Stimulated activated CD8-positive, alpha-beta memory T cell treated with anti-CD3 and anti-CD28 coated beads, Interleukin-12 subunit alpha, Interleukin-12 subunit beta, amount 100 ng/mL, for 1 hour (primary cell): ENCODE data around the gene PSMB10.

Experiments used
- DNase-seq: peaks from one replicate; pipeline ENCODE4 v3.0.0-alpha.2; 2020; ENCODE audit warnings: low read depth

Gene PSMB10

DNA sequence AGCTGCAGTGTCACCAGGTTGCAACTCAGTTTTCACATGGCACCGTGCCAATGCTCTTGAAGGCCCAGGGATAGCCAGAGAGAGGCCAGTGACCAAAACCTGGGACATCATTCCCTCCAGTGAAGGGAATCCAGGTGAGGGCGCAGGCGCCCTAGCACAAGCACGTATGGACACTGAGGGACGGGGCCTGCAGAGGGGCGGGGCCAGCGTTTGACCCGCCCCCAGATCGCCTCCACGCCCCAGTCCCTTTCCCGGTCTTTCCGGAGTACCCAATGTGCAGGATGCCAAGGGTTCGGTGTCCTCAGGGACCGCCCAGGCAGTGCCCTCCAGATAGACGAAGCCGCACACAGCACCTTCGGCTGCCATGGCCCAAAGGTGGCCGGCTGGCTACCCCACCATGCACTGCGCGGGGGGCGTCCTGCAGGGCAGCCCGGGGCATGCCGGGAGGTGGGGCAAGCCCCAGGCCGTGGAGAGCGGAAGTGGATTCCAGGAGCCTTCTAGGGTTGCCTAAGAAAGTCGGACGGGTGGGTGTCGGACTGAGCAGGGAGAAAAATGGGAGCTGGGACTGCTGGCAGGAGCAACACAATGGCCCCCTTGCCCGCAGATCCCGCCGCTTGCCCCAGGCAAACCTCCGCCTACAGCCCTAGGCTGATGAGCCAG lies 27.1 kb upstream of the PSMB10 start:
- DNase-seq: no peak

DNA sequence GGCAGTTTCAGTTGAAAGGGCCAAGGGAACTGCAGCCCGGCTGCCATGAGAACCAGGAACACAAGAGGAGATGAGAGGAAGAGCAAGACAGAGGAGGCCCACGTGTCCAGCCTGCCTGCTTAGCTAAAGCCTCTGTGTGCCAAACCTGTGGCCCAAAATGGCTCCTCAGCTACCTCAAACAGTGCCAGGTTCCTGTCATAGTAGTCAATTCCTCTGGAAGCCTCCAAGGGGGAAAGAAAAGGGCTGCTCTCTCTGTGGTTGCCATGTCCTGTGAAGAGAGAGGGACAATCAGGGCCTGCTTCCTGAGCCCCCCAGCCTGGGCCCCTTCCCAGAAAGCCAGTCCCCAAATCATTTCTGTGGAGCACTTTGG lies 26.6 kb upstream of the PSMB10 start:
- no peak for DNase-seq

DNA sequence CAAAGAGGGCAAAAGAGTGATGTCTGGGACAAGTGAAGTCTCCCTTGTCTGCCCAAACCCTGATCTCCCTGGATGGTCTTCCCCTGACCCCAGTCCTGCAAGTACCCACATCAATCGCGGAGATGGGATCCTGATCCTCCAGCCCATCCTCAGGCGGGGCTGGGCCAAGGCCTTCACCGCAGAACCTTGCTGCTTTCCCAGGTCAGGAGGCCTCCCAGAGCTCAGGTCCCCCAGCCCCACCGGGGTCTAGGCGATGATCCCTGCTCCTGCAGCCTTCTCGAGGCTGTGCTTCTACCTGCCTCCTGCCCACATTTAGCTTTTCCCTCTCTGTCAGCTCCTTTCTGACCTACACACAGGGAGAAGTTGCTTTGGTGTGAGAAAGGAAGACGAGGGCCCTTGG lies 25.5 kb upstream of the PSMB10 start:
- DNase-seq: no peak

- DNase-seq: no peak
Observed at GRCh38 chr16:67961551-67961957, 24.9 kb upstream of the PSMB10 start.

DNA sequence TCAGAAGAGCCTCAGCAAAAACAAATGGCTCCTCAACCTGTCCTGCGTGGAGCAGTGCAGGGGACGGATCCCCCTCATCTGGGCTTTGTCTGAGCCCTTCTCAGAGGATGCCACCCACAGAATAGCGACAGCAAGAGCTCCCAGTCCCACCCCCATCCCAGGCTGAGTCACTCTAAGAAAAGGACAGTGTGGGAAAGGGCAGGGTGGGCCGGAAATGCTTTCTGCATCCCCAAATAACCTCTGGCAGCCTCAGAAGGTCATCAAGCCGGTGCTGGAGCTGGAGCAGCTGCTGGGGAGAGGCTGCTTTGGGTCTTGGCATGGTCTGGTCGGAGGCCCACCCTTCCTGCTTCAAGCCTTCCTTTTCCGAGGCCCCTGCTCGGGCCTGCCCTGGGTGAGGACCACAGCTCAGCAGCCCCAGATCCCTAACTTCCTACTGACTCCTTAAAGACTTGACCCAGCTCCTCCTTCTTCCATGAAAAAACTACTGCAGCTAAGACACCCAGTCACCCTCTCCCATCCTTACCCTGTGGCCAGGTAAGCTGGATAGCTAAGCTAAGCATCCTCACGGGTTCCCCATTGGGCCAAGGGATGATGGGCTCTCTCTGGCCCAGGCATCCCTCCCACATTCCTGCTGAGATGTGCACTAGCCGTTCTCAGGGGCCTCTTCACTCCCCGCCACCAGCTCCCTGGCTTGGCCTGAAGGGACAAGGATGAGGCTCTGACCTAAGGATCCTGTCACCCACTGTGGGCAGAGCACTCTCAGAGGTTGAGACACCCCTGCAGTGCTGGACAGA lies 23.1 kb upstream of the PSMB10 start:
- DNase-seq: no peak

- no peak for DNase-seq
Observed at GRCh38 chr16:67957622-67958021, 21.0 kb upstream of the PSMB10 start.

GRCh38 chr16:67954421-67955196 lies 18.0 kb upstream of the PSMB10 start:
- DNase-seq: no peak

- DNase-seq: no peak
Observed at GRCh38 chr16:67953641-67954375, 17.2 kb upstream of the PSMB10 start.

DNA sequence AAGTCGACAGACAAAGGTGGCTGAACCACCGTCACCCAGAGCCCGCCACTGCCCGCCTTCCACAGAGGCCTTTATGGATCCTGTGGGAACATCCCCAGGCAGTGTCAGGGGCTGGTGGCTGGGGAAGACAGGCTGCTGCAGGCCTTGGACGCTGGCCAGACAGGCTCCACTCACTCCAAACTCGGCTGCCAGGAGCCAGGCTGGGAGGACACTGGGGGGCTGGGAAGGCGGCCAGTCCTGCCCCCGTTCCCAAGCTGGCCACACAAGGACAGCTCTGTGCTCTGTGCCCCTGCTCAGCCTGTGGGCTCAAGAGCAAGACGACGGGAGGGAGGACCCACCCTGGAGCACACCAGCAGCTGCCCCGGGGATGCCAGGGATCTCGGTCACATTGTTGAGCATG lies 14.8 kb upstream of the PSMB10 start:
- no peak for DNase-seq

DNA sequence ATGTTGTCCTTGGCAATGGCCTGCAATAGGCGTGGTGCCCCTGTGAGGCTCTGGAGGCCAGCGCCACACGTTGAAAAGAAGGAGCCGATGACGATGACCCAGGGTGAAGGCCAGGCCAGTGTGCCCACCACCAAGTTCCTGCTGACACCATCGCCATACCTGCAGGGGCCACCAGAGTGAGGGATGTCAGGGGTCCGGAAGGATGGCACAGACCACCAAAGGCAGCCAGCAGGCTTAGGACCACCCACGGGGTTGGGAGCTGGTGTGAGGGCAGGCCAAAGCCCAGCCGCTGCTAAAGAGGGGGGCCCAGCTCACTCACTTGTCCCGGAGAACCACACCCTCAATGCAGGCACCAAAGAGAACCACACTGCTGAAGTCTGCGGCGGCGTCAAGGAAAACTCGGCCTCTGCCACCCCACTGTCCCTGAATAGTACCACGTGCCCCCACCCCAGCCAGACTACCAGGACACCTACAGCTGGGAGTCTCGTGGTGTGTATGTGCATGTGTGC lies 13.7 kb upstream of the PSMB10 start:
- DNase-seq: no peak

- DNase-seq: no peak
Observed at GRCh38 chr16:67949645-67950044, 13.0 kb upstream of the PSMB10 start.

- DNase-seq: no peak
Observed at GRCh38 chr16:67948015-67948414, 11.4 kb upstream of the PSMB10 start.

GRCh38 chr16:67946966-67947558 lies 10.4 kb upstream of the PSMB10 start:
- DNase-seq: no peak

- DNase-seq: no peak
Observed at GRCh38 chr16:67946128-67946569, 9.5 kb upstream of the PSMB10 start.

GRCh38 chr16:67945392-67945933 lies 8.8 kb upstream of the PSMB10 start:
- DNase-seq: no peak

- DNase-seq: no peak
Observed at GRCh38 chr16:67944690-67945391, 8.2 kb upstream of the PSMB10 start.

- DNase-seq: no peak
Observed at GRCh38 chr16:67943619-67944504, 7.2 kb upstream of the PSMB10 start, which contains the start of gene LCAT. Gene LCAT, minus strand, starts transcription at chr16:67944120. Its CDS starts 19 bp downstream, at chr16:67944101.

DNA sequence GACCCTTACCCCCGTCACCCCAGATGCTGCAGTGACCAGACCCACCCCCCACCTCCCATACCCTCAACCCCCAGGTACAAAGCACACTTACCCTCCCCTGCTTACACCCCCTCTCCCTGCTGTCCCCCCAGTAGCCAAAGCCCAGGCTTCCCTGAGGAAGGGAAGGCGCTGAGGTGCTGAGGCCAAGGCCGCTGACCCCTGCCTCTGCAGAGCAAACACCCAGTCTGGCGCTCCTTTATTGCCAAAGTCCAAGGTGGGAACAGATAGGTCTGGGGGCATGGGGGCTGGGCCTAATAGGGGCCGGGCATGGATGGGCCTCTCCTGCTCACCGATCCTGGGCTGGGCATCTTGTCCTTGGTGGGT lies 6.6 kb upstream of the PSMB10 start:
- no peak for DNase-seq

- no peak for DNase-seq
Observed at GRCh38 chr16:67942510-67943255, 6.0 kb upstream of the PSMB10 start.
